Pancreas (tissue), 10 donors: ENCODE measurements around the gene SHC3. TPM values are rescaled to one million over a fixed set of nuclear protein-coding genes. Genes with fewer than 3 reads are reported as not detected.

Source experiments
- ATAC-seq, 4 donors: fragments of 200-7000 bp; cut with Tn5 transposase; one replicate each; pipeline versions ENCODE4 v1.8.0 to v1.9.1; 2020; ENCODE audit warnings: mild to moderate bottlenecking in 4 of 4, moderate library complexity in 4 of 4
- DNase-seq, 6 donors: peaks; one replicate each; pipeline ENCODE4 v3.0.0-alpha.2; 2020
- FAIRE-seq: peaks from 2 replicates; lab custom pipeline; 2012; peaks lifted over from hg19 to GRCh38; lab: Jason Lieb, UNC
- H3K27ac ChIP-seq, 4 donors: fragments of 200-600 bp; sonication (generic); 1 replicate in 3 of 4; 2 replicates in 1 of 4; pipeline versions ENCODE4 v1.5.0 to v1.8.0; 2020
- H3K27me3 ChIP-seq, 4 donors: fragments of 200-600 bp; one replicate each; pipeline ENCODE4 v1.8.0; 2021
- H3K36me3 ChIP-seq, 3 donors: fragments of 200-600 bp; sonication (generic) in 1 of 3; one replicate each; pipeline versions ENCODE4 v1.5.0 to v1.8.0; 2020 to 2021
- H3K4me1 ChIP-seq, 3 donors: fragments of 200-600 bp; one replicate each; pipeline ENCODE4 v1.8.0; 2021
- H3K4me3 ChIP-seq, 4 donors: fragments of 200-600 bp; sonication (generic) in 2 of 4; one replicate each; pipeline versions ENCODE4 v1.5.0 to v1.8.0; 2020 to 2021
- H3K9me3 ChIP-seq, 4 donors: fragments of 200-600 bp; one replicate each; pipeline ENCODE4 v1.8.0; 2021
- WGBS, 2 donors: extraction: QIAGEN DNeasy Blood & Tissue Kit; methylation state at CpG; one replicate each; pipeline ENCODE4 v1.1.7; 2013; 5-methylcytosine and 5-hydroxymethylcytosine counted together
- intact Hi-C, 3 donors: fragments of 100-400 bp; cut with DNase I; formaldehyde crosslinking; loops; one replicate each; pipeline versions ENCODE4 v1.11.1 to v1.14.2; 2022
- polyA plus RNA-seq, 2 donors: library from polyadenylated mRNA; stranded (reverse); fragments of 200-250 nt; gene quantifications; one replicate each; pipeline ENCODE4 v1.2.3, GENCODE V29; 2013
- total RNA-seq, 6 donors: library from RNA; stranded (reverse); fragmentation: NEBNext Ultra II Directional in 4 of 6; extraction: Animal tissue kit (Norgen Biotek cat#: 25700) in 4 of 6; gene quantifications; one replicate each; pipeline versions ENCODE4 v1.2.1 to v1.2.4, GENCODE V29; 2021 to 2023
- TF ChIP-seq, protein P1 (sequence below), 4 donors: fragments of 200-600 bp; sonication (generic) in 3 of 4; IDR thresholded peaks; one replicate each; pipeline versions ENCODE4 v1.5.0 to v1.8.0; 2021; ENCODE audit warnings: antibody characterized with exemption in 4 of 4
- donor health status: healthy with polysubstance abuse.
- donor health status: DM: no; HTN: no; CAD: no; lungs with moderate emphysema.
- donor health status: DM: no; HTN: no; CAD: no.
- donor health status: control.
- donor health status: control.
- donor health status: Bipolar disorder and iron deficiency.
- donor health status: DM: yes; HTN: yes; CAD: no.
- donor health status: DM: no; HTN: no; CAD: no.
- donor health status: DM: no; HTN: no; CAD: no.
- donor health status: DM: yes; HTN: yes; CAD: no.

Gene SHC3
- total and polyA plus RNA-seq, 8 donors = 0.19 to 6.3 (median 1.8) TPM

GRCh38 chr9:89008055-89008743 is 170.4 kb downstream of the SHC3 start:
- no peak for ATAC-seq
- Histone ChIP-seq H3K36me3 (no peaks in the 10 kb centered on the region), H3K27me3 (no peaks in the 10 kb centered on the region), H3K9me3 (no peaks in the 10 kb centered on the region), H3K4me3 (no peak overlapping the region), H3K4me1 (no peaks in the 10 kb centered on the region), H3K27ac (no peak overlapping the region)
- intact Hi-C loops = no loop called here
- no peak for FAIRE-seq
- WGBS, 2 donors = 80 to 81% methylated on average over 9 of the region's 9 CpGs
- TF ChIP-seq, protein P1, sequence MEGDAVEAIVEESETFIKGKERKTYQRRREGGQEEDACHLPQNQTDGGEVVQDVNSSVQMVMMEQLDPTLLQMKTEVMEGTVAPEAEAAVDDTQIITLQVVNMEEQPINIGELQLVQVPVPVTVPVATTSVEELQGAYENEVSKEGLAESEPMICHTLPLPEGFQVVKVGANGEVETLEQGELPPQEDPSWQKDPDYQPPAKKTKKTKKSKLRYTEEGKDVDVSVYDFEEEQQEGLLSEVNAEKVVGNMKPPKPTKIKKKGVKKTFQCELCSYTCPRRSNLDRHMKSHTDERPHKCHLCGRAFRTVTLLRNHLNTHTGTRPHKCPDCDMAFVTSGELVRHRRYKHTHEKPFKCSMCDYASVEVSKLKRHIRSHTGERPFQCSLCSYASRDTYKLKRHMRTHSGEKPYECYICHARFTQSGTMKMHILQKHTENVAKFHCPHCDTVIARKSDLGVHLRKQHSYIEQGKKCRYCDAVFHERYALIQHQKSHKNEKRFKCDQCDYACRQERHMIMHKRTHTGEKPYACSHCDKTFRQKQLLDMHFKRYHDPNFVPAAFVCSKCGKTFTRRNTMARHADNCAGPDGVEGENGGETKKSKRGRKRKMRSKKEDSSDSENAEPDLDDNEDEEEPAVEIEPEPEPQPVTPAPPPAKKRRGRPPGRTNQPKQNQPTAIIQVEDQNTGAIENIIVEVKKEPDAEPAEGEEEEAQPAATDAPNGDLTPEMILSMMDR (IDR thresholded peaks at IDR 0.05) = no peak
- no peak for DNase-seq

DNA sequence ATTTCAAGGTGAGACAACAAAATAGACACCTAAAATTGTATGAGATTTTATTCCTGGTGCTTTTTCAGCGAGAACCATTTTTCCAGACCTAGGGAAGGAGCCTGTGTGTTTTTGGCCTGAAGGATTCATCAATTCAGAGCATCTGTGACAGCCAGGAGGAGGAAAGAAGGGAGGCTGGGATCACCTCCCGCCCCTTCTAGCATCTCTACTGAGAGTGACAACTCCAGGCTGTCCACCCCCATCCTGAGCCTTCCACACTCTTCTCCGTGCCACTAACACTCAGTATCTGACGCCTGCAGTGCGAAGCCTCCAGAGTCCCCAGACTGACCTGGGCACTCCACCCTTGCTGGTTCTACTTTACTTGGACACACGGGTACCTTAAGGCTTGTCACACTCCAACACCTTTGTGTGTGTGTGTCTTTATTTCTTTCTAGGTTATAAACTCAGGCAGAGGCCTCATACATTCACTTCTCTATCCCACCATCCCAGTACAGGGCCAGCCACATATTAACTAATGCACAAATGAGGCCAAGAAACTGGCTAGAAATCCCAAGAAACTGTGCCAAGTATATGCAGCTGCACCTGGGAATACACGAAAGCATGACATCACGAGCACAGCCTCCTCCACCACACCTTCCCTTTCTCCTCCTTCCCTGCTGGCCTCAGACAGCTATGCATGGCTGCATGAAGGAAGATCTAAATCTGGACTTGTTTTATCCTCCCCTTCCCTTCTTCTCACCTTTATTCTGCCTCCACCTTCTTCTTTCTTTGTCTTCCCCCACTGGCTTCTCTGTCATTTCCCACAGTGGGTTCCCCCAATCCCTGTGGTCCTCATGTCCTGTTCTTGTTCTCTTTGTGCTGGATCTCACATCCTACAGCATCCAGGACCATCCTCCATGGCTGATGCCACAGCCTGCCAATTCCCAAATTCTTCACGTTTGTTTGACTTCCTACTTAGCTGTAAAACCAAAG is 171.3 kb downstream of the SHC3 start:
- no peak for ATAC-seq
- no peak for FAIRE-seq
- WGBS, 2 donors = 64 to 74% methylated on average over 9 of the region's 9 CpGs
- TF ChIP-seq, protein P1 (IDR thresholded peaks at IDR 0.05) = no peak
- intact Hi-C loops = no loop called here
- H3K4me3 ChIP-seq = no peak overlapping the region
- H3K27me3 ChIP-seq = no peaks in the 10 kb centered on the region
- no peak for DNase-seq
- H3K27ac ChIP-seq = no peak overlapping the region
- no peaks in the 10 kb centered on the region for H3K9me3 ChIP-seq
- H3K36me3 ChIP-seq = no peaks in the 10 kb centered on the region
- no peaks in the 10 kb centered on the region for H3K4me1 ChIP-seq

GRCh38 chr9:89006267-89006666 is 172.4 kb downstream of the SHC3 start:
- H3K27me3 ChIP-seq = no peaks in the 10 kb centered on the region
- intact Hi-C loops = no loop called here
- WGBS, 2 donors = 11 to 18% methylated on average over 2 of the region's 2 CpGs
- no peak for ATAC-seq
- peak; percentile 43 for FAIRE-seq
- TF ChIP-seq, protein P1 (IDR thresholded peaks at IDR 0.05) = no peak
- H3K9me3 ChIP-seq = no peaks in the 10 kb centered on the region
- no peaks in the 10 kb centered on the region for H3K36me3 ChIP-seq
- no peak for DNase-seq
- H3K4me1 ChIP-seq = no peaks in the 10 kb centered on the region
- H3K27ac ChIP-seq = no peak overlapping the region
- no peak overlapping the region for H3K4me3 ChIP-seq

DNA sequence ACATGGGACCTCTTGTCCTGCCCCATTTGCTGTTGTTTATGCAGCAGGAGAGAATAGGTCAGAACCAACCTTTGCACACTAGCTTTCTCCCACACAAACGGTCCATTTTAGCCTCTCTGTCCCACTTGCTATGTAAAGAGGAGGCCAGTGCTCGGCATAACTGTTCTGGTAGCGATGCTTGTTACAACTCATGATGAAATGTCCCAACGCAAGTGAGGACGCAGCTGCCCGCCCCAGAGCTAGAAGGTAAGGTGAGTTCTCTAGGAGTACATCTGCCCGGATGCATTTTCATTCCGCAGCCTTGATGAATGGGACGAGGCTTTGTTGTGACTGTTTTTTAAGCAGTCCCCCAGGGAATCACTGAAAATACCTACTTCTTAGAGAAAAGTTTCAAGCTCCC is 173.3 kb downstream of the SHC3 start:
- no peaks in the 10 kb centered on the region for H3K36me3 ChIP-seq
- H3K4me3 ChIP-seq = no peak overlapping the region
- peaks cover 0 to 5% (median 0%) of the 10 kb centered on the region in 3 donors for H3K4me1 ChIP-seq
- TF ChIP-seq, protein P1 (IDR thresholded peaks at IDR 0.05) = no peak
- H3K27ac ChIP-seq = no peak overlapping the region
- no peaks in the 10 kb centered on the region for H3K27me3 ChIP-seq
- ATAC-seq (no peak), DNase-seq (no peak), FAIRE-seq (no peak)
- intact Hi-C loops = no loop called here
- no peaks in the 10 kb centered on the region for H3K9me3 ChIP-seq
- WGBS, 2 donors = 85 to 86% methylated on average over 9 of the region's 9 CpGs
